K562 (cell line): ENCODE data around the gene ALDH16A1. TPM values are rescaled to one million over a fixed set of nuclear protein-coding genes. Genes with fewer than 3 reads are reported as not detected.
A peak's percentile ranks its signal among the peaks of the same experiment; 100 is the strongest.

Experiments used
- BHLHE40 ChIP-seq: IDR thresholded peaks from 2 replicates; pipeline ENCODE4 v1.6.1; 2011; ENCODE audit warnings: low read length, improper control_type of control experiment
- CTCFL ChIP-seq: IDR thresholded peaks from 2 replicates; pipeline ENCODE4 v1.6.1; 2011; ENCODE audit warnings: borderline replicate concordance, low read depth, mild to moderate bottlenecking, moderate library complexity, low read length; ENCODE audit not compliant: insufficient read depth, poor library complexity, severe bottlenecking
- HLTF ChIP-seq: fragments of 450-650 bp; IDR thresholded peaks from 2 replicates; pipeline ENCODE4 v1.6.1; 2016
- IFI16 ChIP-seq: fragments of 250-450 bp; sonication (Bioruptor Pico); IDR thresholded peaks from 2 replicates; pipeline ENCODE4 v2.1.2; 2022; ENCODE audit warnings: mild to moderate bottlenecking, inconsistent platforms
- KDM1A ChIP-seq, 2 experiments: fragments of 450-650 bp; IDR thresholded peaks; 2 replicates each; pipeline ENCODE4 v1.6.1; 2016; ENCODE audit warnings: mild to moderate bottlenecking in 2 of 2
- KDM2B ChIP-seq: fragments of 250-450 bp; sonication (Bioruptor Pico); IDR thresholded peaks from 2 replicates; pipeline ENCODE4 v1.8.0; 2021; ENCODE audit warnings: mild to moderate bottlenecking, moderate library complexity
- NCOA6 ChIP-seq: fragments of 450-650 bp; IDR thresholded peaks from 2 replicates; pipeline ENCODE4 v1.6.1; 2017; ENCODE audit warnings: mild to moderate bottlenecking
- NUFIP1 ChIP-seq: fragments of 450-650 bp; IDR thresholded peaks from 2 replicates; pipeline ENCODE4 v1.6.1; 2018; ENCODE audit not compliant: partially characterized antibody
- PBX2 ChIP-seq, 2 experiments: IDR thresholded peaks in 1 of 2; conservative IDR thresholded peaks in 1 of 2; 2 replicates each; pipeline ENCODE4 v1.6.1; 2016; ENCODE audit warnings: low read depth in 2 of 2, mild to moderate bottlenecking in 1 of 2, missing compliant biosample characterization in 1 of 2, missing genetic modification characterization in 1 of 2, moderate library complexity in 1 of 2
- RBM14 ChIP-seq: fragments of 200-400 bp; formaldehyde crosslinking; IDR thresholded peaks from 2 replicates; pipeline ENCODE4 v1.6.1; 2018; ENCODE audit warnings: low read depth, mild to moderate bottlenecking, low read length, moderate library complexity, borderline replicate concordance; ENCODE audit not compliant: insufficient read depth
- RBM17 ChIP-seq: fragments of 200-400 bp; formaldehyde crosslinking; IDR thresholded peaks from 2 replicates; pipeline ENCODE4 v1.6.1; 2017; ENCODE audit warnings: low read depth, mild to moderate bottlenecking, low read length, borderline replicate concordance
- SMARCA4 ChIP-seq: fragments of 450-650 bp; IDR thresholded peaks from 2 replicates; pipeline ENCODE4 v1.6.1; 2016
- ZNF583 ChIP-seq: fragments of 250-450 bp; sonication (Bioruptor Pico); IDR thresholded peaks from 2 replicates; pipeline ENCODE4 v1.4.0; 2020
- ZNF830 ChIP-seq: fragments of 250-450 bp; sonication (Bioruptor Pico); IDR thresholded peaks from 2 replicates; pipeline ENCODE4 v1.5.0; 2021; ENCODE audit warnings: mild to moderate bottlenecking
- ZZZ3 ChIP-seq: fragments of 450-650 bp; IDR thresholded peaks from 2 replicates; pipeline ENCODE4 v1.6.1; 2016; ENCODE audit warnings: antibody characterized with exemption, mild to moderate bottlenecking, moderate library complexity
- polyA plus RNA-seq, 8 experiments: library from polyadenylated mRNA; depleted of rRNA in 4 of 8; stranded (reverse) in 5 of 8; unstranded in 3 of 8; fragments of >200 nt; fragmentation: Nextera tagmentation in 2 of 8; fragmentation: Illumina TruSeq in 1 of 8; extraction: Ambion mirVana in 2 of 8; extraction: Trizol in 1 of 8; gene quantifications; 2 replicates each; pipeline versions ENCODE4 v1.2.1 to v1.2.3, GENCODE V29; 2011 to 2014; ENCODE audit warnings: inconsistent platforms in 1 of 8, missing spikeins in 1 of 8
- total RNA-seq, 7 experiments: library from RNA; depleted of rRNA in 6 of 7; stranded (reverse); fragments of >200 nt in 6 of 7; fragmentation: Illumina TruSeq in 2 of 7; extraction: Trizol in 2 of 7; gene quantifications; 2 replicates each; pipeline versions ENCODE4 v1.2.1 to v1.2.3, GENCODE V29; 2011 to 2021; ENCODE audit warnings: low replicate concordance in 1 of 7
- TF ChIP-seq, protein P1 (sequence below): fragments of 250-450 bp; sonication (Bioruptor Pico); IDR thresholded peaks from 2 replicates; pipeline ENCODE4 v1.5.0; 2020; ENCODE audit warnings: mild to moderate bottlenecking, borderline replicate concordance
- TF ChIP-seq, protein P2 (sequence below): sonication (generic); formaldehyde crosslinking; IDR thresholded peaks from 2 replicates; pipeline ENCODE4 v1.8.0; 2022; ENCODE audit warnings: mild to moderate bottlenecking, missing genetic modification reagents, borderline replicate concordance

The ALDH16A1 gene
- total and polyA plus RNA-seq, 9 of the 15 experiments (the other 6 are each of a cell fraction or from before 2014, with no cell fraction given), result 2.2 to 52.2 (median 7.6) TPM

GRCh38 chr19:49451430-49452181, 1.4 kb upstream of the ALDH16A1 start, which contains the start of gene PIH1D1 (continued):
- TF ChIP-seq RBM14 (no peak), HLTF (no peak), SMARCA4 (0 out of 2 replicates have a peak, but pooled peaks have one; percentile 13), NCOA6 (no peak), PBX2 (CRISPR knock-in tag; IDR thresholded peaks at IDR 0.05; ENCODE audit: low read depth) (peak; percentile 61), PBX2 (tag; conservative IDR thresholded peaks at IDR 0.05; ENCODE audit: low read depth) (peak; percentile 97), KDM2B (CRISPR knock-in tag) (0 out of 2 replicates have a peak, but pooled peaks have one; percentile 34), ZZZ3 (peak; percentile 74), IFI16 (CRISPR knock-in tag) (no peak), ZNF830 (no peak), CTCFL (no peak), RBM17 (no peak), ZNF583 (no peak), KDM1A (IDR thresholded peaks at IDR 0.05) (no peak), NUFIP1 (no peak), BHLHE40 (0 out of 2 replicates have a peak, but pooled peaks have one; percentile 8)
- TF ChIP-seq, protein P1, sequence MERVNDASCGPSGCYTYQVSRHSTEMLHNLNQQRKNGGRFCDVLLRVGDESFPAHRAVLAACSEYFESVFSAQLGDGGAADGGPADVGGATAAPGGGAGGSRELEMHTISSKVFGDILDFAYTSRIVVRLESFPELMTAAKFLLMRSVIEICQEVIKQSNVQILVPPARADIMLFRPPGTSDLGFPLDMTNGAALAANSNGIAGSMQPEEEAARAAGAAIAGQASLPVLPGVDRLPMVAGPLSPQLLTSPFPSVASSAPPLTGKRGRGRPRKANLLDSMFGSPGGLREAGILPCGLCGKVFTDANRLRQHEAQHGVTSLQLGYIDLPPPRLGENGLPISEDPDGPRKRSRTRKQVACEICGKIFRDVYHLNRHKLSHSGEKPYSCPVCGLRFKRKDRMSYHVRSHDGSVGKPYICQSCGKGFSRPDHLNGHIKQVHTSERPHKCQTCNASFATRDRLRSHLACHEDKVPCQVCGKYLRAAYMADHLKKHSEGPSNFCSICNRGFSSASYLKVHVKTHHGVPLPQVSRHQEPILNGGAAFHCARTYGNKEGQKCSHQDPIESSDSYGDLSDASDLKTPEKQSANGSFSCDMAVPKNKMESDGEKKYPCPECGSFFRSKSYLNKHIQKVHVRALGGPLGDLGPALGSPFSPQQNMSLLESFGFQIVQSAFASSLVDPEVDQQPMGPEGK (CRISPR knock-in tag), result no peak
- TF ChIP-seq, protein P2, sequence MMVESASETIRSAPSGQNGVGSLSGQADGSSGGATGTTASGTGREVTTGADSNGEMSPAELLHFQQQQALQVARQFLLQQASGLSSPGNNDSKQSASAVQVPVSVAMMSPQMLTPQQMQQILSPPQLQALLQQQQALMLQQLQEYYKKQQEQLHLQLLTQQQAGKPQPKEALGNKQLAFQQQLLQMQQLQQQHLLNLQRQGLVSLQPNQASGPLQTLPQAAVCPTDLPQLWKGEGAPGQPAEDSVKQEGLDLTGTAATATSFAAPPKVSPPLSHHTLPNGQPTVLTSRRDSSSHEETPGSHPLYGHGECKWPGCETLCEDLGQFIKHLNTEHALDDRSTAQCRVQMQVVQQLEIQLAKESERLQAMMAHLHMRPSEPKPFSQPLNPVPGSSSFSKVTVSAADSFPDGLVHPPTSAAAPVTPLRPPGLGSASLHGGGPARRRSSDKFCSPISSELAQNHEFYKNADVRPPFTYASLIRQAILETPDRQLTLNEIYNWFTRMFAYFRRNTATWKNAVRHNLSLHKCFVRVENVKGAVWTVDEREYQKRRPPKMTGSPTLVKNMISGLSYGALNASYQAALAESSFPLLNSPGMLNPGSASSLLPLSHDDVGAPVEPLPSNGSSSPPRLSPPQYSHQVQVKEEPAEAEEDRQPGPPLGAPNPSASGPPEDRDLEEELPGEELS (CRISPR knock-in tag), result no peak
